ENCODE results near the gene TNIK.
"Not testable (repeated sequence)": the region's sequence is repeated elsewhere in the genome, so short reads cannot be mapped to it uniquely, and the experiment has no call there.

Gene TNIK

DNA sequence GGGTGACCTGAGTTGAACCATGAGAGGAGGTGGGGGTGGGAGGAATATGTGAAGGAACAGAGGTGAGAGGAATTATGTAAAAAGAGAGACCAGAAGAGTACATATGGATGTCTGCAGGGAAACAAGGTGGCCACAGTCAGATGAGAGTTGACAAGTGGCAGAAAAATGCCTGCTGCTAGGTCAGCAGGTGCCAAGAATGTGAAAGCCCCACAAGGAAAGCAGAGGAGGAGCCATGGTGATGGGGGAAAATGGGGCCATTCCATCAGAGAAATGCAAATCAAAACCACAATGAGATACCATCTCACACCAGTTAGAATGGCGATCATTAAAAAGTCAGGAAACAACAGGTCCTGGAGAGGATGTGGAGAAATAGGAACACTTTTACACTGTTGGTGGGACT, 156.2 kb downstream of the TNIK start:
- Histone ChIP-seq H3K4me1 (ENCODE audit: insufficient read depth, low read length, poor library complexity, severe bottlenecking) (peaks cover 25% of the 10 kb centered on the region), H3K79me2 (ENCODE audit: insufficient read depth, low read length) (peaks cover 79% of the 10 kb centered on the region)
- H4K20me1 ChIP-seq (ENCODE audit: insufficient read depth, low read length, poor library complexity, severe bottlenecking); H3K4me2 ChIP-seq (ENCODE audit: low read depth, low read length, poor library complexity, severe bottlenecking); H2AFZ ChIP-seq (ENCODE audit: low read length); H3F3A ChIP-seq (ENCODE audit: low read depth); H3K9ac ChIP-seq (ENCODE audit: low read depth, low read length, poor library complexity, severe bottlenecking); H3K27me3 ChIP-seq (ENCODE audit: insufficient read depth, low read length, poor library complexity, severe bottlenecking); H3K4me3 ChIP-seq (ENCODE audit: low read length, poor library complexity, severe bottlenecking); H3K9me2 ChIP-seq (replicated peaks; ENCODE audit: low read depth, low read length); H3K9me3 ChIP-seq (ENCODE audit: insufficient read depth, low read depth, low read length); H3K36me3 ChIP-seq (ENCODE audit: insufficient read depth, low read length): not testable (repeated sequence)

DNA sequence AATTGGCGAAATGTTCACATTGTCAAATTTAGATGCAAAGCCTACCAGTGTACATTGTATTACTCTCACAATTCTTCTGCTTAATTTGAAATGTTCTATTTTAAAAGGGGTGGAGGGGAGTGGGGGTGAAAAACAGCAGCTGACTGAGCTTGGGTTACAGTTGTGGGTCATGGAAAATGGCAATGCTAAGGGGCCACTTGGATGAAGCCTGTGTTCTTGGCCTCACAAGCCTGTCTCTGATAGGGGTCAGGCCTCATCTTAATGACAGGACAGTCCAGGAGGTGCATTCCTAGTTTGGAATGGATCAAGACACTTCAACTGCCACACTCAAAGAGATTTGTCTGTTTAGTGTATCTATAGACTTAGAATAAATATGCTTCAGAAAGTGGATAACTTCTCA, 158.2 kb downstream of the TNIK start:
- Histone ChIP-seq H3K9ac (ENCODE audit: low read depth, low read length, poor library complexity, severe bottlenecking) (no peak overlapping the region), H3K27me3 (ENCODE audit: insufficient read depth, low read length, poor library complexity, severe bottlenecking) (no peaks in the 10 kb centered on the region), H3K9me3 (ENCODE audit: insufficient read depth, low read depth, low read length) (no peaks in the 10 kb centered on the region)

DNA sequence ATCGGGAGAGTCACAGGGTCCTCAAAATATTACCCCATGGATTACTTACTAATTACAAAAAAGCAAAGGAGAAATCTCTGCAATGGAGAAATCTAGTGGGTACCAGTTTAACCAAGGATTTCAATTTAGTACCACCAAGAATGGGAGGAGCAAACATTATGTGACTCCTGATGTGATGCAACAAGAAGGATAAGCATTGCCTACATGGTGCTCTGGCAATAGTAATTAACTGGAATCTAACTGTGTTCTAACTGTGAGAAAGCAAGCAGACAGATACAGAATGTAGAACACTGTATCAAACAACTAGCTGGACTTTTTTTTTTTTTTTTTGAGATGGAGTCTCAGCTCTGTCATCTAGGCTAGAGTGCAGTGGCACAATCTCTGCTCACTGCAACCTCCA, 159.2 kb downstream of the TNIK start:
- H3K4me3 ChIP-seq (ENCODE audit: low read length, poor library complexity, severe bottlenecking), result no peak overlapping the region
- H3K4me1 ChIP-seq (ENCODE audit: insufficient read depth, low read length, poor library complexity, severe bottlenecking), result peaks cover 28% of the 10 kb centered on the region
- H3K27me3 ChIP-seq (ENCODE audit: insufficient read depth, low read length, poor library complexity, severe bottlenecking), result no peaks in the 10 kb centered on the region
- no peaks in the 10 kb centered on the region for H3K9me3 ChIP-seq (ENCODE audit: insufficient read depth, low read depth, low read length)
- H3F3A ChIP-seq (ENCODE audit: low read depth), result no peaks in the 10 kb centered on the region
- H3K4me2 ChIP-seq (ENCODE audit: low read depth, low read length, poor library complexity, severe bottlenecking), result no peak overlapping the region
- peaks cover 76% of the 10 kb centered on the region for H3K79me2 ChIP-seq (ENCODE audit: insufficient read depth, low read length)
- H4K20me1 ChIP-seq (ENCODE audit: insufficient read depth, low read length, poor library complexity, severe bottlenecking), result no peaks in the 10 kb centered on the region
- H3K36me3 ChIP-seq (ENCODE audit: insufficient read depth, low read length), result no peaks in the 10 kb centered on the region
- H3K9ac ChIP-seq (ENCODE audit: low read depth, low read length, poor library complexity, severe bottlenecking), result no peak overlapping the region
- no peak for TF ChIP-seq EZH2phosphoT487 (IDR thresholded peaks at IDR 0.05; ENCODE audit: borderline replicate concordance)
- TF ChIP-seq, protein P1, sequence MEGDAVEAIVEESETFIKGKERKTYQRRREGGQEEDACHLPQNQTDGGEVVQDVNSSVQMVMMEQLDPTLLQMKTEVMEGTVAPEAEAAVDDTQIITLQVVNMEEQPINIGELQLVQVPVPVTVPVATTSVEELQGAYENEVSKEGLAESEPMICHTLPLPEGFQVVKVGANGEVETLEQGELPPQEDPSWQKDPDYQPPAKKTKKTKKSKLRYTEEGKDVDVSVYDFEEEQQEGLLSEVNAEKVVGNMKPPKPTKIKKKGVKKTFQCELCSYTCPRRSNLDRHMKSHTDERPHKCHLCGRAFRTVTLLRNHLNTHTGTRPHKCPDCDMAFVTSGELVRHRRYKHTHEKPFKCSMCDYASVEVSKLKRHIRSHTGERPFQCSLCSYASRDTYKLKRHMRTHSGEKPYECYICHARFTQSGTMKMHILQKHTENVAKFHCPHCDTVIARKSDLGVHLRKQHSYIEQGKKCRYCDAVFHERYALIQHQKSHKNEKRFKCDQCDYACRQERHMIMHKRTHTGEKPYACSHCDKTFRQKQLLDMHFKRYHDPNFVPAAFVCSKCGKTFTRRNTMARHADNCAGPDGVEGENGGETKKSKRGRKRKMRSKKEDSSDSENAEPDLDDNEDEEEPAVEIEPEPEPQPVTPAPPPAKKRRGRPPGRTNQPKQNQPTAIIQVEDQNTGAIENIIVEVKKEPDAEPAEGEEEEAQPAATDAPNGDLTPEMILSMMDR (conservative IDR thresholded peaks at IDR 0.05; ENCODE audit: low read length), result no peak
- H2AFZ ChIP-seq (ENCODE audit: low read length), result no peak overlapping the region
- H3K9me2 ChIP-seq (replicated peaks; ENCODE audit: low read depth, low read length), result no peaks in the 10 kb centered on the region

More for the DNA sequence above, 158.2 kb downstream of the TNIK start:
- TF ChIP-seq EZH2phosphoT487 (IDR thresholded peaks at IDR 0.05; ENCODE audit: borderline replicate concordance), result no peak
- no peaks in the 10 kb centered on the region for H3K9me2 ChIP-seq (replicated peaks; ENCODE audit: low read depth, low read length)
- peaks cover 75% of the 10 kb centered on the region for H3K79me2 ChIP-seq (ENCODE audit: insufficient read depth, low read length)
- H3K4me3 ChIP-seq (ENCODE audit: low read length, poor library complexity, severe bottlenecking), result no peak overlapping the region
- H4K20me1 ChIP-seq (ENCODE audit: insufficient read depth, low read length, poor library complexity, severe bottlenecking), result no peaks in the 10 kb centered on the region
- peaks cover 7% of the 10 kb centered on the region; the same call in 1 of the 2 replicates for H3F3A ChIP-seq (ENCODE audit: low read depth)
- peaks cover 28% of the 10 kb centered on the region for H3K4me1 ChIP-seq (ENCODE audit: insufficient read depth, low read length, poor library complexity, severe bottlenecking)
- no peak overlapping the region for H2AFZ ChIP-seq (ENCODE audit: low read length)
- H3K4me2 ChIP-seq (ENCODE audit: low read depth, low read length, poor library complexity, severe bottlenecking), result no peak overlapping the region
- H3K36me3 ChIP-seq (ENCODE audit: insufficient read depth, low read length), result no peaks in the 10 kb centered on the region

DNA sequence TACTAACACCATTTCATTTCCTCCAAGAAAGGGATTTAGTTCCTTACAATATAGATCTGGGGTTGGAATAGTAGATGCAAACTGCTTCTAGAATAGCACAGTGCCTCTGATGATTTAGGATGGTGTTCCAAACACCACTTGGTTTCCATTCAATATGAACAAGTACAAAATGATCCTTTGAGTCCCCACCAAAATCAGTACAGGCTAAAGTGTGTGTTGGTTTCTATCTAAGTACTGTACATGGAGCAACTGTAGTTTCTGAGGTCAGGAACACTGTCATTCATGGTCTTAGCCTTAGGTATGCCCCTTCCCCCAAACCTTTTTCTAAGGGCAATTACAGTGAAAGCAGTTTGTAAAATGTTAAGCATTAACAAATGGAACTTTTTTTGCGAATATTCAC, 162.3 kb downstream of the TNIK start:
- Histone ChIP-seq H2AFZ (ENCODE audit: low read length) (no peak overlapping the region), H3K9ac (ENCODE audit: low read depth, low read length, poor library complexity, severe bottlenecking) (no peak overlapping the region), H3K4me1 (ENCODE audit: insufficient read depth, low read length, poor library complexity, severe bottlenecking) (peaks cover 35% of the 10 kb centered on the region), H3F3A (ENCODE audit: low read depth) (no peaks in the 10 kb centered on the region), H3K4me2 (ENCODE audit: low read depth, low read length, poor library complexity, severe bottlenecking) (no peak overlapping the region), H3K9me2 (replicated peaks; ENCODE audit: low read depth, low read length) (no peaks in the 10 kb centered on the region), H3K36me3 (ENCODE audit: insufficient read depth, low read length) (no peaks in the 10 kb centered on the region), H3K27me3 (ENCODE audit: insufficient read depth, low read length, poor library complexity, severe bottlenecking) (no peaks in the 10 kb centered on the region), H3K4me3 (ENCODE audit: low read length, poor library complexity, severe bottlenecking) (no peak overlapping the region), H4K20me1 (ENCODE audit: insufficient read depth, low read length, poor library complexity, severe bottlenecking) (peaks cover 3% of the 10 kb centered on the region), H3K79me2 (ENCODE audit: insufficient read depth, low read length) (peaks cover 66% of the 10 kb centered on the region), H3K9me3 (ENCODE audit: insufficient read depth, low read depth, low read length) (no peaks in the 10 kb centered on the region)
- TF ChIP-seq, protein P1 (conservative IDR thresholded peaks at IDR 0.05; ENCODE audit: low read length), result no peak
- TF ChIP-seq EZH2phosphoT487 (IDR thresholded peaks at IDR 0.05; ENCODE audit: borderline replicate concordance), result no peak

All from Loucy (cell line).